ENCODE results near the gene ARMC3. TPM values are rescaled to one million over a fixed set of nuclear protein-coding genes. Genes with fewer than 3 reads are reported as not detected.
A peak's percentile ranks its signal among the peaks of the same experiment; 100 is the strongest.

The ARMC3 gene
- total and polyA plus RNA-seq, 9 of the 15 experiments (the other 6 are each of a cell fraction or from before 2014, with no cell fraction given), result 0.33 to 1.1 (median 0.62) TPM

DNA sequence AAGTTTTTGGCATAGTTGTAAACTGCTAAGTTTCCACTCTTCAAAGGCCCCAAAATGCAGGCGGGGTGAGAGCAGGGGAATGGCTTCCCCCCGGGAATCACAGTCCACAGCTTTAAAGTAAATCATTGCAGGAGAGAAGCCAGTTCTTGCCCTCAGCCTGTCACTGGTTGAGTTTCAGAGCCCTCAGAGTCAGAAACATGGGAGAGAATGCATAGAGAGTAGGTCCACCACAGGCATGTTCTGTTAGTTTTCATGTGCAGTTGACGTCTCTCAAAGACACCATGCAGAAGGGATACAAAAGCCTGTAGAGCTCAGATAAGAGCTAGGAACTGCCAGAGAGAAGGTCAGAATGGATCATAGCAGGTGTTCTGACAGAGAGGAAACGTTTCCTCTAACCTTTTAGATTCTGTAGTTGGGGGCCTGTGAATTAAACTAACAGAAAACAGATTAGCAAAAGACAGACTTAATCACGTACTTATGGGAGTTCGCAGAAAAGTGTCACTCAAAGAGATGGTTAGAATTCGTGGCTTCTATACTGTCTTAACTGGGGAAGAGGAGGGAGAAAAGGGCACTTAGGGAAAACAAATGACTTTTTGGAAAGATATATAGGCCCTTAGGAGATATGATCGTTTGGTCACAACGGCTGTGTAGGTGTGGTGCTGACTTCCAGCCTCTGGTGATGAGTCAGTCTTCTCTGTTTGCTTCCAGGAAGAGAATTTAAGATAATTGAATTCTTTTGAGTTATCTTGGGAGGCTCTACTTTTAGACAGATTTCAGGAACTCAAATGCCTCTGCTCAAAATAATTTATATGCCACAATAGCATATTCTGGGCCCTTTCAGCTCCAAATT, 119.6 kb downstream of the ARMC3 start (continued):
- TF ChIP-seq ZNF124 (CRISPR knock-in tag; IDR thresholded peaks at IDR 0.05), result no peak
- no peak for TF ChIP-seq NONO (IDR thresholded peaks at IDR 0.05; ENCODE audit: low read depth in 2 of 2, low read length in 1 of 2)
- TF ChIP-seq PCBP2 (IDR thresholded peaks at IDR 0.05; ENCODE audit: low read depth, low read length, poor library complexity, severe bottlenecking), result no peak
- TF ChIP-seq, protein P1, sequence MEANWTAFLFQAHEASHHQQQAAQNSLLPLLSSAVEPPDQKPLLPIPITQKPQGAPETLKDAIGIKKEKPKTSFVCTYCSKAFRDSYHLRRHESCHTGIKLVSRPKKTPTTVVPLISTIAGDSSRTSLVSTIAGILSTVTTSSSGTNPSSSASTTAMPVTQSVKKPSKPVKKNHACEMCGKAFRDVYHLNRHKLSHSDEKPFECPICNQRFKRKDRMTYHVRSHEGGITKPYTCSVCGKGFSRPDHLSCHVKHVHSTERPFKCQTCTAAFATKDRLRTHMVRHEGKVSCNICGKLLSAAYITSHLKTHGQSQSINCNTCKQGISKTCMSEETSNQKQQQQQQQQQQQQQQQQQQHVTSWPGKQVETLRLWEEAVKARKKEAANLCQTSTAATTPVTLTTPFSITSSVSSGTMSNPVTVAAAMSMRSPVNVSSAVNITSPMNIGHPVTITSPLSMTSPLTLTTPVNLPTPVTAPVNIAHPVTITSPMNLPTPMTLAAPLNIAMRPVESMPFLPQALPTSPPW (CRISPR knock-in tag; IDR thresholded peaks at IDR 0.05), result peak; percentile 73
- peak; percentile 93 to 95 for TF ChIP-seq ETV6 (IDR thresholded peaks at IDR 0.05; ENCODE audit: borderline replicate concordance in 1 of 2, low read depth in 2 of 2, low read length in 1 of 2)
- TF ChIP-seq ETV6 (CRISPR knock-in tag; IDR thresholded peaks at IDR 0.05; ENCODE audit: borderline replicate concordance), result no peak
- no peak for TF ChIP-seq PHF21A (IDR thresholded peaks at IDR 0.05; ENCODE audit: borderline replicate concordance, low read depth)
- TF ChIP-seq POLR2B (IDR thresholded peaks at IDR 0.05; ENCODE audit: low read depth, partially characterized antibody), result no peak
- no peak for TF ChIP-seq THRAP3 (IDR thresholded peaks at IDR 0.05; ENCODE audit: borderline replicate concordance)
- no peak for TF ChIP-seq RBM34 (IDR thresholded peaks at IDR 0.05; ENCODE audit: borderline replicate concordance, insufficient read depth, low read length)
- TF ChIP-seq, protein P2, sequence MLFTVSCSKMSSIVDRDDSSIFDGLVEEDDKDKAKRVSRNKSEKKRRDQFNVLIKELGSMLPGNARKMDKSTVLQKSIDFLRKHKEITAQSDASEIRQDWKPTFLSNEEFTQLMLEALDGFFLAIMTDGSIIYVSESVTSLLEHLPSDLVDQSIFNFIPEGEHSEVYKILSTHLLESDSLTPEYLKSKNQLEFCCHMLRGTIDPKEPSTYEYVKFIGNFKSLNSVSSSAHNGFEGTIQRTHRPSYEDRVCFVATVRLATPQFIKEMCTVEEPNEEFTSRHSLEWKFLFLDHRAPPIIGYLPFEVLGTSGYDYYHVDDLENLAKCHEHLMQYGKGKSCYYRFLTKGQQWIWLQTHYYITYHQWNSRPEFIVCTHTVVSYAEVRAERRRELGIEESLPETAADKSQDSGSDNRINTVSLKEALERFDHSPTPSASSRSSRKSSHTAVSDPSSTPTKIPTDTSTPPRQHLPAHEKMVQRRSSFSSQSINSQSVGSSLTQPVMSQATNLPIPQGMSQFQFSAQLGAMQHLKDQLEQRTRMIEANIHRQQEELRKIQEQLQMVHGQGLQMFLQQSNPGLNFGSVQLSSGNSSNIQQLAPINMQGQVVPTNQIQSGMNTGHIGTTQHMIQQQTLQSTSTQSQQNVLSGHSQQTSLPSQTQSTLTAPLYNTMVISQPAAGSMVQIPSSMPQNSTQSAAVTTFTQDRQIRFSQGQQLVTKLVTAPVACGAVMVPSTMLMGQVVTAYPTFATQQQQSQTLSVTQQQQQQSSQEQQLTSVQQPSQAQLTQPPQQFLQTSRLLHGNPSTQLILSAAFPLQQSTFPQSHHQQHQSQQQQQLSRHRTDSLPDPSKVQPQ (CRISPR knock-in tag; IDR thresholded peaks at IDR 0.05; ENCODE audit: borderline replicate concordance), result no peak
- no peak for TF ChIP-seq MED1 (CRISPR knock-in tag; IDR thresholded peaks at IDR 0.05; ENCODE audit: borderline replicate concordance)
- TF ChIP-seq SRSF9 (IDR thresholded peaks at IDR 0.05; ENCODE audit: borderline replicate concordance, low read depth, low read length), result no peak
- TF ChIP-seq GTF2A2 (tag; IDR thresholded peaks at IDR 0.05), result no peak
- TF ChIP-seq ZNF586 (CRISPR knock-in tag; conservative IDR thresholded peaks at IDR 0.05), result no peak
- TF ChIP-seq TAF1 (IDR thresholded peaks at IDR 0.05; ENCODE audit: control insufficient read depth, extremely low read depth, insufficient read depth, low read length, severe bottlenecking), result no peak
- TF ChIP-seq, protein P3, sequence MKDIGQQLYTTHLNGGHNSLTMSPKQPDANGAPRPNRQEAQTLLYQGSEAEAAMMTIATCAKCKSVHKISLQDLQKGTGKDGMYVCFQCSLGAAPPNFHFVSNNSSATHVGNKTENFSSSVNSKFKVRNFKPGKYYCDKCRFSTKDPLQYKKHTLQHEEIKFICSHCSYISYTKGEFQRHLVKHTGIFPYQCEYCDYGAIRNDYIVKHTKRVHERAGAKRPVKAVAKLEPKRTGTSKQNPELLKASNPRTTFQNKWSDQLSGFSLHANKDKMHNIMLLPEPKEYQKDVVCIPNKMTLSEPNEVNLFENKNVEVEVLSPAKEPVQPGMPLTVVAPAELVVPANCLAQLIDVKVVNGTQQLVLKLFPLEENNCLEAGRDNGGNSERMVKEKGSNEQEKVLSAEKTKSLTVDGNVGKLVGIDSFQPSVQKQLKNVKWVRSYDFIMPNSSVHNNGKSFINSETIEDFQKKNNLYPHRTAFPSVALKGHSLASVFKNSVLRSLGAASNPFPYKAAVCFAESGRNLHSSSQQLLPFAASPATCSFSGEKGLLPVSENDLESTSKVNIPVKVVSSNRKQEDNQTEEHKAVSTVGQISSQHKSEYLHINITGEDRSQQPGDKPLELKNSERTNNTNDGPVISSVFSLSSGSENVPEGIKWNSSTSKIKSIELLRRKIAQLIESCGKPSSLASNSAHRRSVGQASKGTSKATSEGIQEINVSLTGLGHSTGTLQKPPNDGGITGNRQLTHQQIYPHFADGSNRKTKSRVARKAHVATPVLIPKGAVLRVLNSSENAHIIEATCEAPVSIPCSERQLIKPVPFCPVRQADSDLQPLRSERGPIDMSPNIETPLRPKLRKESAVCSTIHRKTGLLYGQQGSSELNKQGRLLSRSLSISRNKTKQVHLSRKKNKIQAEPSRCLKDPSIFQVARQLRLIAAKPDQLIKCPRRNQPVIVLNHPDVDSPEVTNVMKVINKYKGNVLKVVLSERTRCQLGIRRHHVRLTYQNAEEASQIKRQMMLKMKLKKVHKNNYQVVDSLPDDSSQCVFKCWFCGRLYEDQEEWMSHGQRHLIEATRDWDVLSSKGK (CRISPR knock-in tag; IDR thresholded peaks at IDR 0.05), result no peak

Measured in K562 (cell line).